Breast epithelium (tissue), 3 donors: Measurements from ENCODE around the gene ITGAX.

Experiments
- POLR2A ChIP-seq: fragments of 450-650 bp; IDR thresholded peaks from one replicate; pipeline ENCODE4 v1.6.1; 2016; ENCODE audit warnings: antibody characterized with exemption, mild to moderate bottlenecking, moderate library complexity
- POLR2AphosphoS5 ChIP-seq, 3 donors: sonication (generic); formaldehyde crosslinking; IDR thresholded peaks; one replicate each; pipeline ENCODE4 v1.6.1; 2017; ENCODE audit warnings: antibody characterized with exemption in 3 of 3
- TF ChIP-seq, protein P1 (sequence below), 3 donors: fragments of 450-650 bp; IDR thresholded peaks; one replicate each; pipeline ENCODE4 v1.5.1; 2016 to 2017; ENCODE audit warnings: antibody characterized with exemption in 3 of 3, mild to moderate bottlenecking in 3 of 3, moderate library complexity in 3 of 3

DNA sequence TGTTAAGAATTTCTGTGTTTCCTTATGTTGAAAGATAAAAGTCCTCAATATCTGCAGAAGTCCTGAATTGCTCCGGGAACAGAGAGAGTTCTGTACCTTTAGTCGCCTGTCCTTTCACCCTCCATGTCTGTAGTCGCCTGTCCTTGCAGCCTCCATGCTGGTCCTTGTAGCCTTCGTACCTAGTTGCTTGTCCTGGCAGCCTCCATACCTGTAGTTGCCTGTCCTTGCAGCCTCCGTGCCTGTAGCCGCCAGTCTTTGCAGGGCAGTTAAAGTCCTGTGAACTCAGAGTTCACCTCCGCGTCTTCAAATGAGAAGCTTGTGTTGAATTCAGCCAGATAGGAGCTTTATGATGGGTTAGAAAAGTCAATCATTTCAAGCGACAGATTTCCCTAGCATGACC, 19.5 kb upstream of the ITGAX start:
- TF ChIP-seq, protein P1, sequence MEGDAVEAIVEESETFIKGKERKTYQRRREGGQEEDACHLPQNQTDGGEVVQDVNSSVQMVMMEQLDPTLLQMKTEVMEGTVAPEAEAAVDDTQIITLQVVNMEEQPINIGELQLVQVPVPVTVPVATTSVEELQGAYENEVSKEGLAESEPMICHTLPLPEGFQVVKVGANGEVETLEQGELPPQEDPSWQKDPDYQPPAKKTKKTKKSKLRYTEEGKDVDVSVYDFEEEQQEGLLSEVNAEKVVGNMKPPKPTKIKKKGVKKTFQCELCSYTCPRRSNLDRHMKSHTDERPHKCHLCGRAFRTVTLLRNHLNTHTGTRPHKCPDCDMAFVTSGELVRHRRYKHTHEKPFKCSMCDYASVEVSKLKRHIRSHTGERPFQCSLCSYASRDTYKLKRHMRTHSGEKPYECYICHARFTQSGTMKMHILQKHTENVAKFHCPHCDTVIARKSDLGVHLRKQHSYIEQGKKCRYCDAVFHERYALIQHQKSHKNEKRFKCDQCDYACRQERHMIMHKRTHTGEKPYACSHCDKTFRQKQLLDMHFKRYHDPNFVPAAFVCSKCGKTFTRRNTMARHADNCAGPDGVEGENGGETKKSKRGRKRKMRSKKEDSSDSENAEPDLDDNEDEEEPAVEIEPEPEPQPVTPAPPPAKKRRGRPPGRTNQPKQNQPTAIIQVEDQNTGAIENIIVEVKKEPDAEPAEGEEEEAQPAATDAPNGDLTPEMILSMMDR (IDR thresholded peaks at IDR 0.05), result no peak
- TF ChIP-seq POLR2AphosphoS5 (IDR thresholded peaks at IDR 0.05) (no peak), POLR2A (no peak)
